ENCODE results near the gene TRIM26.

Gene TRIM26

DNA sequence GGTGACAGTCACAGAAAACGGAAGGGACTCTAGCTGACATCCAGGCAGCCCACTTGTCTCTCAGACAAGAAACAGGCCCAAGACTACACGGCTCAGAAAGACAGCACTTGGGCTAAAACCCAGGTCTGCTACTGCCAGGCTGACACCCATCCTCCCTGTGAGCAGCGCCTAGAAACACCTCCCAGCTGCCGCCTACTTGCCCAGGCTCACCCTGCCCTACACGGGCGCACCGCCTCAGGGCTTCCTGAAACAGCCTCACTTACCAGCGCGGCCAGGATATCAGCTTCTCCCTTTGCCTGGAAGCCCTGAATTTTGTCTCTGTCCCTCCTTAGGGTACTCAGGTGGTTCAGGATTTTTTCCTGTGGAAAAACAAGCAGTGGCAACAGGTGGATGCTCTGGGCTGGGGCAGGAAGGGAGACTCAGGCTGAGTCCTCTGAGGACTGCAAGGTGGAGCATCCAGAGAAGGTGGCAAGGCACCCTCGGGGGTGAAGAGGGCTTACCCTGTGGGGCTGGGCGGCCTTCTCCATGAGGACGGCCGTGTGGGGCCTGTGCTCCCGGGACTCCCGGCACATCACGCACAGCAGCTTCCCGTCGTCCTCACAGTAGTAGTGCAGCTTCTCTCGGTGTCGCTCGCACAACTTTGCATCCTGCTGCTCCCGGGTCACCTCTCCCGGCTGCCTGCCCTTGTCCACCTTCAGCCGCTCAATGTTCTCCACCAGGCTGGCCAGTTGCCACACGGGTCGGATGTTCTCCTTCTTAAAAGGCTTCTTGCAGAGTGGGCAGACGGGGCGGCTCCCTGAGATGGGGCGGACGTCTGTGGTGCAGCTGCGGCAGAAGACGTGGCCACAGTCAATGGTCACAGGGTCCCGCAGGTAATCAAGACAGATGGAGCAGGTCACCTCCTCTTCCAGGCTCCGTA, 14.8 kb downstream of the TRIM26 start:
- no peak for TF ChIP-seq ZFP30 (CRISPR knock-in tag; IDR thresholded peaks at IDR 0.05)
- TF ChIP-seq, protein P1, sequence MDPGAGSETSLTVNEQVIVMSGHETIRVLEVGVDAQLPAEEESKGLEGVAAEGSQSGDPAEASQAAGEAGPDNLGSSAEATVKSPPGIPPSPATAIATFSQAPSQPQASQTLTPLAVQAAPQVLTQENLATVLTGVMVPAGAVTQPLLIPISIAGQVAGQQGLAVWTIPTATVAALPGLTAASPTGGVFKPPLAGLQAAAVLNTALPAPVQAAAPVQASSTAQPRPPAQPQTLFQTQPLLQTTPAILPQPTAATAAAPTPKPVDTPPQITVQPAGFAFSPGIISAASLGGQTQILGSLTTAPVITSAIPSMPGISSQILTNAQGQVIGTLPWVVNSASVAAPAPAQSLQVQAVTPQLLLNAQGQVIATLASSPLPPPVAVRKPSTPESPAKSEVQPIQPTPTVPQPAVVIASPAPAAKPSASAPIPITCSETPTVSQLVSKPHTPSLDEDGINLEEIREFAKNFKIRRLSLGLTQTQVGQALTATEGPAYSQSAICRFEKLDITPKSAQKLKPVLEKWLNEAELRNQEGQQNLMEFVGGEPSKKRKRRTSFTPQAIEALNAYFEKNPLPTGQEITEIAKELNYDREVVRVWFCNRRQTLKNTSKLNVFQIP (CRISPR knock-in tag; IDR thresholded peaks at IDR 0.05; ENCODE audit: borderline replicate concordance, low read depth): no peak
- TF ChIP-seq, protein P2, sequence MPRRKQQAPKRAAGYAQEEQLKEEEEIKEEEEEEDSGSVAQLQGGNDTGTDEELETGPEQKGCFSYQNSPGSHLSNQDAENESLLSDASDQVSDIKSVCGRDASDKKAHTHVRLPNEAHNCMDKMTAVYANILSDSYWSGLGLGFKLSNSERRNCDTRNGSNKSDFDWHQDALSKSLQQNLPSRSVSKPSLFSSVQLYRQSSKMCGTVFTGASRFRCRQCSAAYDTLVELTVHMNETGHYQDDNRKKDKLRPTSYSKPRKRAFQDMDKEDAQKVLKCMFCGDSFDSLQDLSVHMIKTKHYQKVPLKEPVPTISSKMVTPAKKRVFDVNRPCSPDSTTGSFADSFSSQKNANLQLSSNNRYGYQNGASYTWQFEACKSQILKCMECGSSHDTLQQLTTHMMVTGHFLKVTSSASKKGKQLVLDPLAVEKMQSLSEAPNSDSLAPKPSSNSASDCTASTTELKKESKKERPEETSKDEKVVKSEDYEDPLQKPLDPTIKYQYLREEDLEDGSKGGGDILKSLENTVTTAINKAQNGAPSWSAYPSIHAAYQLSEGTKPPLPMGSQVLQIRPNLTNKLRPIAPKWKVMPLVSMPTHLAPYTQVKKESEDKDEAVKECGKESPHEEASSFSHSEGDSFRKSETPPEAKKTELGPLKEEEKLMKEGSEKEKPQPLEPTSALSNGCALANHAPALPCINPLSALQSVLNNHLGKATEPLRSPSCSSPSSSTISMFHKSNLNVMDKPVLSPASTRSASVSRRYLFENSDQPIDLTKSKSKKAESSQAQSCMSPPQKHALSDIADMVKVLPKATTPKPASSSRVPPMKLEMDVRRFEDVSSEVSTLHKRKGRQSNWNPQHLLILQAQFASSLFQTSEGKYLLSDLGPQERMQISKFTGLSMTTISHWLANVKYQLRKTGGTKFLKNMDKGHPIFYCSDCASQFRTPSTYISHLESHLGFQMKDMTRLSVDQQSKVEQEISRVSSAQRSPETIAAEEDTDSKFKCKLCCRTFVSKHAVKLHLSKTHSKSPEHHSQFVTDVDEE (CRISPR knock-in tag; IDR thresholded peaks at IDR 0.05): no peak
- TF ChIP-seq, protein P3, sequence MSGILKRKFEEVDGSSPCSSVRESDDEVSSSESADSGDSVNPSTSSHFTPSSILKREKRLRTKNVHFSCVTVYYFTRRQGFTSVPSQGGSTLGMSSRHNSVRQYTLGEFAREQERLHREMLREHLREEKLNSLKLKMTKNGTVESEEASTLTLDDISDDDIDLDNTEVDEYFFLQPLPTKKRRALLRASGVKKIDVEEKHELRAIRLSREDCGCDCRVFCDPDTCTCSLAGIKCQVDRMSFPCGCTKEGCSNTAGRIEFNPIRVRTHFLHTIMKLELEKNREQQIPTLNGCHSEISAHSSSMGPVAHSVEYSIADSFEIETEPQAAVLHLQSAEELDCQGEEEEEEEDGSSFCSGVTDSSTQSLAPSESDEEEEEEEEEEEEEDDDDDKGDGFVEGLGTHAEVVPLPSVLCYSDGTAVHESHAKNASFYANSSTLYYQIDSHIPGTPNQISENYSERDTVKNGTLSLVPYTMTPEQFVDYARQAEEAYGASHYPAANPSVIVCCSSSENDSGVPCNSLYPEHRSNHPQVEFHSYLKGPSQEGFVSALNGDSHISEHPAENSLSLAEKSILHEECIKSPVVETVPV (CRISPR knock-in tag; IDR thresholded peaks at IDR 0.05): no peak
- no peak for TF ChIP-seq ZNF70 (CRISPR knock-in tag; IDR thresholded peaks at IDR 0.05)
- ATAC-seq: no peak

DNA sequence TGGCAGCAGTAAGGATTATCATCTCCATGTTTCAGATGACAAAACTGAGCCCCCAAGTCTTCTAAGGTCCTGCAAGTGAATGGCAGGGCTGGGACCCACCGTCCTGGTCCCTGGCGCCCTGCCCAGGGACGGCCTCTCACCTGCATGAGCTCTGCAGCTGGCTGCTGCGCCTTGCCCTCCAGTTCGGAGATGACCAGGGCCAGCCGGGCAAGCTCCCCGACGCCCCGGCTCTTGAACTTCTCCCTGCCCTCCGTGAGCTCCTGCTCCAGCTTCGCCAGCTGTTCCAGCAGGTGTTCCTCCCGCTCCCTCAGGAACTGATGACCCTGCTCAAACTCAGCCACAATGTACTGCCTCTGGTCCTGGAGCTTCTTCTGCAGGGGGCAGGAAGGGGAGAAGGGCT, 16.8 kb downstream of the TRIM26 start:
- ATAC-seq: no peak

DNA sequence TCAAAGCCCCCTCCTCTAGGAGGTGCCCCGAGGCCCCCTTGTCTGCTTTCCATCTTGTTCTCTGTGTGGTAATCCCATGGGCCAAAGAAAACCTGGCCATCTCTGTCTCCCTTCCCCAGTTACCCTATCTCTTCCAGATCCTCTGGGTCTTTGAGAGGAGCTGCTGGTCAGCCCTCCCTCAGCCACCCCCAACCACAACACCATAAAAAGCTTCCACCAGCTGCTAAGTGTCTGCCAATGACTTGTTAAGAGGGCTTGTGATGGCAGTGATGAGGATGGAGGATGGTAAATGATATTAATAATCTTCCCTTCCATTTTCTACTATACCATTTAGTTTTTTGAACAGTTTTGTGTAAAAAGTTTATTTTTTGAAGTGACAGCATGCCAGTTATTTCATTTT, 17.3 kb downstream of the TRIM26 start:
- TF ChIP-seq OSR1 (CRISPR knock-in tag; IDR thresholded peaks at IDR 0.05) (no peak), ZFP30 (CRISPR knock-in tag; IDR thresholded peaks at IDR 0.05) (no peak), BACH2 (CRISPR knock-in tag; IDR thresholded peaks at IDR 0.05; ENCODE audit: borderline replicate concordance) (no peak), TOX (CRISPR knock-in tag; IDR thresholded peaks at IDR 0.05; ENCODE audit: borderline replicate concordance) (no peak), PPARA (CRISPR knock-in tag; IDR thresholded peaks at IDR 0.05; ENCODE audit: borderline replicate concordance) (no peak), ZNF70 (CRISPR knock-in tag; IDR thresholded peaks at IDR 0.05) (no peak), TCF4 (CRISPR knock-in tag; IDR thresholded peaks at IDR 0.05; ENCODE audit: borderline replicate concordance) (no peak), ZNF565 (CRISPR knock-in tag; conservative IDR thresholded peaks at IDR 0.05; ENCODE audit: low read depth) (no peak)
- TF ChIP-seq, protein P4, sequence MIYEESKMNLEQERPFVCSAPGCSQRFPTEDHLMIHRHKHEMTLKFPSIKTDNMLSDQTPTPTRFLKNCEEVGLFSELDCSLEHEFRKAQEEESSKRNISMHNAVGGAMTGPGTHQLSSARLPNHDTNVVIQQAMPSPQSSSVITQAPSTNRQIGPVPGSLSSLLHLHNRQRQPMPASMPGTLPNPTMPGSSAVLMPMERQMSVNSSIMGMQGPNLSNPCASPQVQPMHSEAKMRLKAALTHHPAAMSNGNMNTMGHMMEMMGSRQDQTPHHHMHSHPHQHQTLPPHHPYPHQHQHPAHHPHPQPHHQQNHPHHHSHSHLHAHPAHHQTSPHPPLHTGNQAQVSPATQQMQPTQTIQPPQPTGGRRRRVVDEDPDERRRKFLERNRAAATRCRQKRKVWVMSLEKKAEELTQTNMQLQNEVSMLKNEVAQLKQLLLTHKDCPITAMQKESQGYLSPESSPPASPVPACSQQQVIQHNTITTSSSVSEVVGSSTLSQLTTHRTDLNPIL (CRISPR knock-in tag; IDR thresholded peaks at IDR 0.05; ENCODE audit: low read depth): no peak
- TF ChIP-seq, protein P5, sequence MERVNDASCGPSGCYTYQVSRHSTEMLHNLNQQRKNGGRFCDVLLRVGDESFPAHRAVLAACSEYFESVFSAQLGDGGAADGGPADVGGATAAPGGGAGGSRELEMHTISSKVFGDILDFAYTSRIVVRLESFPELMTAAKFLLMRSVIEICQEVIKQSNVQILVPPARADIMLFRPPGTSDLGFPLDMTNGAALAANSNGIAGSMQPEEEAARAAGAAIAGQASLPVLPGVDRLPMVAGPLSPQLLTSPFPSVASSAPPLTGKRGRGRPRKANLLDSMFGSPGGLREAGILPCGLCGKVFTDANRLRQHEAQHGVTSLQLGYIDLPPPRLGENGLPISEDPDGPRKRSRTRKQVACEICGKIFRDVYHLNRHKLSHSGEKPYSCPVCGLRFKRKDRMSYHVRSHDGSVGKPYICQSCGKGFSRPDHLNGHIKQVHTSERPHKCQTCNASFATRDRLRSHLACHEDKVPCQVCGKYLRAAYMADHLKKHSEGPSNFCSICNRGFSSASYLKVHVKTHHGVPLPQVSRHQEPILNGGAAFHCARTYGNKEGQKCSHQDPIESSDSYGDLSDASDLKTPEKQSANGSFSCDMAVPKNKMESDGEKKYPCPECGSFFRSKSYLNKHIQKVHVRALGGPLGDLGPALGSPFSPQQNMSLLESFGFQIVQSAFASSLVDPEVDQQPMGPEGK (CRISPR knock-in tag; IDR thresholded peaks at IDR 0.05; ENCODE audit: borderline replicate concordance): no peak
- no peak for ATAC-seq

More for the DNA sequence above, 16.8 kb downstream of the TRIM26 start:
- TF ChIP-seq ZNF70 (CRISPR knock-in tag; IDR thresholded peaks at IDR 0.05): no peak
- TF ChIP-seq ZFP30 (CRISPR knock-in tag; IDR thresholded peaks at IDR 0.05): no peak
- TF ChIP-seq BACH2 (CRISPR knock-in tag; IDR thresholded peaks at IDR 0.05; ENCODE audit: borderline replicate concordance): no peak
- TF ChIP-seq, protein P4 (CRISPR knock-in tag; IDR thresholded peaks at IDR 0.05; ENCODE audit: low read depth): no peak
- TF ChIP-seq ZC3H10 (CRISPR knock-in tag; IDR thresholded peaks at IDR 0.05): no peak
